Pancreas (tissue), 10 donors: ENCODE data around the gene NR2F1-AS1. TPM values are rescaled to one million over a fixed set of nuclear protein-coding genes. Genes with fewer than 3 reads are reported as not detected.

Experiments used
- ATAC-seq, 4 donors: fragments of 200-7000 bp; cut with Tn5 transposase; one replicate each; pipeline versions ENCODE4 v1.8.0 to v1.9.1; 2020; ENCODE audit warnings: mild to moderate bottlenecking in 4 of 4, moderate library complexity in 4 of 4
- DNase-seq, 6 donors: peaks; one replicate each; pipeline ENCODE4 v3.0.0-alpha.2; 2020
- FAIRE-seq: peaks from 2 replicates; lab custom pipeline; 2012; peaks lifted over from hg19 to GRCh38; lab: Jason Lieb, UNC
- H3K27ac ChIP-seq, 4 donors: fragments of 200-600 bp; sonication (generic); 1 replicate in 3 of 4; 2 replicates in 1 of 4; pipeline versions ENCODE4 v1.5.0 to v1.8.0; 2020
- H3K27me3 ChIP-seq, 4 donors: fragments of 200-600 bp; one replicate each; pipeline ENCODE4 v1.8.0; 2021
- H3K36me3 ChIP-seq, 3 donors: fragments of 200-600 bp; sonication (generic) in 1 of 3; one replicate each; pipeline versions ENCODE4 v1.5.0 to v1.8.0; 2020 to 2021
- H3K4me1 ChIP-seq, 3 donors: fragments of 200-600 bp; one replicate each; pipeline ENCODE4 v1.8.0; 2021
- H3K4me3 ChIP-seq, 4 donors: fragments of 200-600 bp; sonication (generic) in 2 of 4; one replicate each; pipeline versions ENCODE4 v1.5.0 to v1.8.0; 2020 to 2021
- H3K9me3 ChIP-seq, 4 donors: fragments of 200-600 bp; one replicate each; pipeline ENCODE4 v1.8.0; 2021
- WGBS, 2 donors: extraction: QIAGEN DNeasy Blood & Tissue Kit; methylation state at CpG; one replicate each; pipeline ENCODE4 v1.1.7; 2013; 5-methylcytosine and 5-hydroxymethylcytosine counted together
- intact Hi-C, 3 donors: fragments of 100-400 bp; cut with DNase I; formaldehyde crosslinking; loops; one replicate each; pipeline versions ENCODE4 v1.11.1 to v1.14.2; 2022
- polyA plus RNA-seq, 2 donors: library from polyadenylated mRNA; stranded (reverse); fragments of 200-250 nt; gene quantifications; one replicate each; pipeline ENCODE4 v1.2.3, GENCODE V29; 2013
- total RNA-seq, 6 donors: library from RNA; stranded (reverse); fragmentation: NEBNext Ultra II Directional in 4 of 6; extraction: Animal tissue kit (Norgen Biotek cat#: 25700) in 4 of 6; gene quantifications; one replicate each; pipeline versions ENCODE4 v1.2.1 to v1.2.4, GENCODE V29; 2021 to 2023
- TF ChIP-seq, protein P1 (sequence below), 4 donors: fragments of 200-600 bp; sonication (generic) in 3 of 4; IDR thresholded peaks; one replicate each; pipeline versions ENCODE4 v1.5.0 to v1.8.0; 2021; ENCODE audit warnings: antibody characterized with exemption in 4 of 4
- donor health status: healthy with polysubstance abuse.
- donor health status: DM: no; HTN: no; CAD: no; lungs with moderate emphysema.
- donor health status: DM: no; HTN: no; CAD: no.
- donor health status: control.
- donor health status: control.
- donor health status: Bipolar disorder and iron deficiency.
- donor health status: DM: yes; HTN: yes; CAD: no.
- donor health status: DM: no; HTN: no; CAD: no.
- donor health status: DM: no; HTN: no; CAD: no.
- donor health status: DM: yes; HTN: yes; CAD: no.

NR2F1-AS1 gene
- total and polyA plus RNA-seq, 8 donors, result 0.65 to 4.4 (median 2.1) TPM

DNA sequence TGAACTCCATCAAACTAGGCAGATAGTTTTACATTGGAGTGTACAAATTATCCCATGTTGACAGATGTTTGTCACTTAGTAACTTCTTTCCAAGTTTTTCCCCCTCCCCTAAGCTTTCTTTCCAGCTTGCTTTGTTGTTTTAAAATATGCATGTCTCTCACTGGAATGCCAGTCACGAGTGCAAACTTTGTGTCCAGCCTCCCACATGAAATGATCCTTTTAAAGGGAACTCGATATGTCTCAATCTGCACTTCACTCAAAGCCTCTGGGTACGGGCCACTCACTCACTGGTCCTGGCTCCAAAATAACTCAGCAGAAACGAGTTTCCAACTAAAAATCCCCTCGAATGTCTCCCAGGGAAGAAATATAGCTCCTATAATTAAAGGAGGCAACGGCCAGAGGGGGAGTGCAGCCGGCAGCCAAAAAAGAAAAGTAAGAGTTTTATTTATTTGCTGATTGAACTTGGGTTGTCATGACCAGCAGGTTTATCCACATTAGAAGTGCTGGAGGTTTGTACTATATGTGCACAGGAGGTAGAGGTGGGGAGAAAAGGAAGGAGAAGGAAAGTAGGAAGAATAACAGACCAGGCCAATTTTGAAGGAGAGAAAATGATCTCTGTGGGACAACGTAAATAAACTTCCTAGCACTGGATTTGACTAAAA is 19.5 kb upstream of the NR2F1-AS1 start:
- Histone ChIP-seq H3K9me3 (no peaks in the 10 kb centered on the region), H3K27ac (no peak overlapping the region), H3K36me3 (no peaks in the 10 kb centered on the region), H3K4me3 (no peak overlapping the region), H3K4me1 (no peaks in the 10 kb centered on the region), H3K27me3 (peaks cover 0 to 36% (median 17%) of the 10 kb centered on the region in 4 donors)
- no peak for ATAC-seq
- 31 to 34% methylated on average over 8 of the region's 8 CpGs for WGBS, 2 donors
- intact Hi-C loops, result loop anchor here in 1 of 3 donors (10.0 kb wide), 1 partner anchor 194 kb away; no protein-coding TSS in a partner anchor
- no peak for FAIRE-seq
- no peak for DNase-seq
- TF ChIP-seq, protein P1, sequence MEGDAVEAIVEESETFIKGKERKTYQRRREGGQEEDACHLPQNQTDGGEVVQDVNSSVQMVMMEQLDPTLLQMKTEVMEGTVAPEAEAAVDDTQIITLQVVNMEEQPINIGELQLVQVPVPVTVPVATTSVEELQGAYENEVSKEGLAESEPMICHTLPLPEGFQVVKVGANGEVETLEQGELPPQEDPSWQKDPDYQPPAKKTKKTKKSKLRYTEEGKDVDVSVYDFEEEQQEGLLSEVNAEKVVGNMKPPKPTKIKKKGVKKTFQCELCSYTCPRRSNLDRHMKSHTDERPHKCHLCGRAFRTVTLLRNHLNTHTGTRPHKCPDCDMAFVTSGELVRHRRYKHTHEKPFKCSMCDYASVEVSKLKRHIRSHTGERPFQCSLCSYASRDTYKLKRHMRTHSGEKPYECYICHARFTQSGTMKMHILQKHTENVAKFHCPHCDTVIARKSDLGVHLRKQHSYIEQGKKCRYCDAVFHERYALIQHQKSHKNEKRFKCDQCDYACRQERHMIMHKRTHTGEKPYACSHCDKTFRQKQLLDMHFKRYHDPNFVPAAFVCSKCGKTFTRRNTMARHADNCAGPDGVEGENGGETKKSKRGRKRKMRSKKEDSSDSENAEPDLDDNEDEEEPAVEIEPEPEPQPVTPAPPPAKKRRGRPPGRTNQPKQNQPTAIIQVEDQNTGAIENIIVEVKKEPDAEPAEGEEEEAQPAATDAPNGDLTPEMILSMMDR (IDR thresholded peaks at IDR 0.05), result no peak

DNA sequence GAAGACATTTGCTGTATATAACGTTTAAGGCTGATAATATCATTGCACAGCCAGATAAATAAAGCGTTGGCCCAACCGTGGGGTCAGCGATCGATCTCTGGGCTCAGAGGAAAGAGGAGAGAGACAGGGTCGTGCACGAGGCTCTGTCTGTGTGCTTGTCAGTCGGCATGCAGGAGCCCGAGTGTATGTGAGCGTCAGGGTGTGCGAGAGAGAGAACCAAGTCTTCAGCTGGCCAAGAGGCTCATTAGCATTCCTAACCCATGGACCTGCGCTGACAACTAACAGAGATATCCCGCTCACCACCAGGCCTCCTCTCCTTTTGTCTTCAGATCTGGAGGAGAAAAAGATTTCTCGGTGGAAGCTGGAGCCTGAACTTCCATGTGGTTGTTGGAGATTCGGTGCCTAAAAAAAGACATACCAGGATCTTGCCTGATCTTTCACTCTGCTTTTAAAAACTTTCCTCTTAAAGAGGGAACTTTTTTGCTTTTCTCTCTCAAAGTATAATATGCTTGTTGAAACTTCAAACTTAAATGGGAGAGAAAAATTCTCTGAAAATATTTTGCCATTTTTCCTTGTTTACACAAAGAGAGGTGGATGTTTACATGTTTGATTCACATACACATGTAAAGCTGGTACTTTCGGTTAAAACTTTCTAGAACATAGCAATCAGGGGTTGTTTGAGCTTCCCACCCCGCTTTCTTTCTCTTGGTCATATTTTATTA is 18.5 kb upstream of the NR2F1-AS1 start:
- Histone ChIP-seq H3K27ac (no peak overlapping the region), H3K4me3 (no peak overlapping the region), H3K27me3 (peaks cover 0 to 30% (median 13%) of the 10 kb centered on the region in 4 donors), H3K9me3 (no peaks in the 10 kb centered on the region), H3K36me3 (no peaks in the 10 kb centered on the region), H3K4me1 (no peaks in the 10 kb centered on the region)
- 18 to 20% methylated on average over 17 of the region's 17 CpGs for WGBS, 2 donors
- FAIRE-seq, result no peak
- peak in 1 of 4 donors; percentile 14 for ATAC-seq
- DNase-seq, result no peak
- intact Hi-C loops, result loop anchor here in 2 of 3 donors (10.0 kb wide), 1 partner anchor 195 kb away; no protein-coding TSS in a partner anchor
- TF ChIP-seq, protein P1 (IDR thresholded peaks at IDR 0.05), result no peak

- Histone ChIP-seq H3K9me3 (no peaks in the 10 kb centered on the region), H3K27me3 (peaks cover 3 to 26% (median 11%) of the 10 kb centered on the region in 4 donors), H3K36me3 (no peaks in the 10 kb centered on the region), H3K4me1 (no peaks in the 10 kb centered on the region), H3K4me3 (no peak overlapping the region), H3K27ac (no peak overlapping the region)
- TF ChIP-seq, protein P1 (IDR thresholded peaks at IDR 0.05), result no peak
- DNase-seq (no peak), FAIRE-seq (no peak), ATAC-seq (no peak)
- intact Hi-C loops, result loop anchor here in 1 of 3 donors (10.0 kb wide), 1 partner anchor 196 kb away; no protein-coding TSS in a partner anchor
- 23 to 30% methylated on average over 5 of the region's 5 CpGs for WGBS, 2 donors
These were observed 18.0 kb upstream of the NR2F1-AS1 start for GRCh38 chr5:93599001-93599379.

GRCh38 chr5:93598091-93599000 is 17.3 kb upstream of the NR2F1-AS1 start:
- Histone ChIP-seq H3K36me3 (no peaks in the 10 kb centered on the region), H3K27ac (no peak overlapping the region), H3K9me3 (no peaks in the 10 kb centered on the region), H3K4me1 (no peaks in the 10 kb centered on the region), H3K27me3 (peaks cover 0 to 23% (median 8%) of the 10 kb centered on the region in 4 donors), H3K4me3 (no peak overlapping the region)
- no peak for FAIRE-seq
- 31 to 35% methylated on average over 28 of the region's 28 CpGs for WGBS, 2 donors
- DNase-seq, result peak in 2 of 6 donors; percentile 55 to 63
- TF ChIP-seq, protein P1 (IDR thresholded peaks at IDR 0.05), result no peak
- no peak for ATAC-seq
- intact Hi-C loops, result loop anchor here in 1 of 3 donors (10.0 kb wide), 1 partner anchor 196 kb away; no protein-coding TSS in a partner anchor
